ENCODE results near the gene MYO18B.

Gene MYO18B

GRCh38 chr22:26002456-26002855 lies 260.5 kb downstream of the MYO18B start:
- no peak for DNase-seq (ENCODE audit: low read depth)

- no peak for DNase-seq (ENCODE audit: low read depth)
Measured at GRCh38 chr22:26004477-26004876, 262.5 kb downstream of the MYO18B start.

GRCh38 chr22:26008587-26008986 lies 266.6 kb downstream of the MYO18B start:
- no peak for DNase-seq (ENCODE audit: low read depth)

- DNase-seq (ENCODE audit: low read depth): no peak
Measured at GRCh38 chr22:26016916-26017315, 274.9 kb downstream of the MYO18B start.

GRCh38 chr22:26017932-26018331 lies 275.9 kb downstream of the MYO18B start:
- DNase-seq (ENCODE audit: low read depth): no peak

- DNase-seq (ENCODE audit: low read depth): no peak
Measured at GRCh38 chr22:26019596-26019995, 277.6 kb downstream of the MYO18B start.

- DNase-seq (ENCODE audit: low read depth): no peak
Measured at GRCh38 chr22:26021516-26021915, 279.5 kb downstream of the MYO18B start.

GRCh38 chr22:26023104-26023775 lies 281.3 kb downstream of the MYO18B start:
- no peak for DNase-seq (ENCODE audit: low read depth)

GRCh38 chr22:26025626-26026025 lies 283.6 kb downstream of the MYO18B start:
- DNase-seq (ENCODE audit: low read depth): no peak

GRCh38 chr22:26027341-26027740 lies 285.4 kb downstream of the MYO18B start:
- DNase-seq (ENCODE audit: low read depth): no peak

GRCh38 chr22:26031641-26032040 lies 289.7 kb downstream of the MYO18B start:
- DNase-seq (ENCODE audit: low read depth): no peak

- no peak for DNase-seq (ENCODE audit: low read depth)
Measured at GRCh38 chr22:26033071-26033470, 291.1 kb downstream of the MYO18B start.

GRCh38 chr22:26033586-26033985 lies 291.6 kb downstream of the MYO18B start:
- no peak for DNase-seq (ENCODE audit: low read depth)

- DNase-seq (ENCODE audit: low read depth): no peak
Measured at GRCh38 chr22:26035523-26035922, 293.5 kb downstream of the MYO18B start.

GRCh38 chr22:26038365-26038764 lies 296.4 kb downstream of the MYO18B start:
- no peak for DNase-seq (ENCODE audit: low read depth)

- no peak for DNase-seq (ENCODE audit: low read depth)
Measured at GRCh38 chr22:26041931-26042330, 299.9 kb downstream of the MYO18B start.

- no peak for DNase-seq (ENCODE audit: low read depth)
Measured at GRCh38 chr22:26043031-26043430, 301.0 kb downstream of the MYO18B start.

GRCh38 chr22:26045051-26045450 lies 303.1 kb downstream of the MYO18B start:
- no peak for DNase-seq (ENCODE audit: low read depth)

GRCh38 chr22:26045860-26046259 lies 303.9 kb downstream of the MYO18B start:
- DNase-seq (ENCODE audit: low read depth): no peak

GRCh38 chr22:26047516-26047915 lies 305.5 kb downstream of the MYO18B start:
- DNase-seq (ENCODE audit: low read depth): no peak

- DNase-seq (ENCODE audit: low read depth): no peak
Measured at GRCh38 chr22:26047920-26048319, 305.9 kb downstream of the MYO18B start.

- no peak for DNase-seq (ENCODE audit: low read depth)
Measured at GRCh38 chr22:26050079-26050478, 308.1 kb downstream of the MYO18B start.

GRCh38 chr22:26053737-26054316 lies 311.8 kb downstream of the MYO18B start:
- DNase-seq (ENCODE audit: low read depth): no peak
